Brain microvascular endothelial cell (primary cell): ENCODE measurements around the gene RGSL1.

Source experiments
- DNase-seq: peaks from one replicate; pipeline ENCODE4 v3.0.0-alpha.2; 2020
- H3K27ac ChIP-seq: fragments of 250-450 bp; sonication (Bioruptor Pico); 2 replicates; pipeline ENCODE4 v1.5.1; 2020; ENCODE audit warnings: mild to moderate bottlenecking, moderate library complexity
- H3K27me3 ChIP-seq: fragments of 250-450 bp; sonication (Bioruptor Pico); replicated peaks from 2 replicates; pipeline ENCODE4 v1.5.1; 2020; ENCODE audit warnings: mild to moderate bottlenecking
- H3K36me3 ChIP-seq: fragments of 250-450 bp; sonication (Bioruptor Pico); replicated peaks from 2 replicates; pipeline ENCODE4 v1.5.1; 2020; ENCODE audit warnings: mild to moderate bottlenecking
- H3K4me3 ChIP-seq: 2 replicates; pipeline ENCODE4 v1.5.1; 2011; ENCODE audit warnings: low read depth, mild to moderate bottlenecking, control low read depth, low read length, moderate library complexity
- CTCF ChIP-seq: IDR thresholded peaks from 2 replicates; pipeline ENCODE4 v1.5.1; 2011; ENCODE audit warnings: low read depth, mild to moderate bottlenecking, moderate library complexity, low read length, control low read depth, inconsistent platforms; ENCODE audit errors: missing control alignments
- in situ Hi-C: cut with HindIII; loops from 2 replicates; pipeline ENCODE4 v1.10.0; 2017; ENCODE audit warnings: low sequenced_read_pairs, low pct_ligation_motif_present

The RGSL1 gene

GRCh38 chr1:182447660-182448059 is 2.3 kb upstream of the RGSL1 start:
- Histone ChIP-seq H3K4me3 (no peak overlapping the region), H3K27me3 (no peaks in the 10 kb centered on the region), H3K36me3 (no peaks in the 10 kb centered on the region), H3K27ac (no peak overlapping the region)
- no peak for TF ChIP-seq CTCF
- in situ Hi-C loops = no loop called here
- no peak for DNase-seq

- TF ChIP-seq CTCF = no peak
- no peaks in the 10 kb centered on the region for H3K27me3 ChIP-seq
- no peak overlapping the region for H3K27ac ChIP-seq
- H3K4me3 ChIP-seq = no peak overlapping the region
- DNase-seq = no peak
- no peaks in the 10 kb centered on the region for H3K36me3 ChIP-seq
- in situ Hi-C loops = no loop called here
Observed at GRCh38 chr1:182453631-182454030, 3.7 kb downstream of the RGSL1 start.

DNA sequence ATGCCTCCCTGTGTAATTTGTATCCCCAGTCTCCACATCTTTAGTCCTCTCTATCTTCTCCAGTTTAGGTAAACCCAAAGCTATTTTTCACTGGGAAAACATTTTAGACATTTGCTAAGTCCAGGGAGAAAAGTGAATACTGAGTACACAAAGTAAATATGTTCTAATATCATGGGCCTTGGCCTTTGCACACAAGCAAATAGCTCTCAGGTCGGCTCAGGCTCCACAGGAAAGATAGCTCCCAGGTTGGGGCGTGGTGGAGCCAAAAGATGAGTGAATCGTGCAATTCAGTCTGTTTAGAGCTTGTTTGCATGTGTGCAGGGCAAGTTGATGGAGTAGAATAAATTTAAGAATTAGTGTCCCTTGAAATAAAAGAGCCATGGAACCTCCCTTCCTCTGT is 7.9 kb downstream of the RGSL1 start:
- no peak overlapping the region for H3K4me3 ChIP-seq
- in situ Hi-C loops = no loop called here
- no peak for TF ChIP-seq CTCF

DNA sequence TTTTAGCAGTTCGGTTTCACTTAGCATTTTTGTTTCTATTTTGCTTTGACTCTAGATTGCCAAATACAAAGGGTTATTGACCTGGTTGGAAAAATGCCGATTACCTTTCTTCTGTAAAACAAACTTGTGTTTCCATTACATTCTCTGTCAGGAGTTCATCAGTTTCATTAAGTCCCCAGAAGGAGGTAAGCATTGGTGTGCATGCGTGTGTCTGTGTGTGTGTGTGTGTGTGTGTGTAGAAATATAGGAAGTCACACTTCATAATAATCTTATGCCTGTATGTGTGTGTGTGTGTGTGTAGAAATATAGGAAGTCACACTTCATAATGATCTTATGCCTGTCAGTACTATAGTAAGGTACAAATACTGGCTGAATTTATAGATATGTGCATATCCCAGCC is 10.0 kb downstream of the RGSL1 start:
- no peak overlapping the region for H3K27ac ChIP-seq
- no peaks in the 10 kb centered on the region for H3K36me3 ChIP-seq
- in situ Hi-C loops = no loop called here
- DNase-seq = no peak
- TF ChIP-seq CTCF = no peak
- H3K27me3 ChIP-seq = no peaks in the 10 kb centered on the region
- H3K4me3 ChIP-seq = no peak overlapping the region

More for the DNA sequence above, 7.9 kb downstream of the RGSL1 start:
- H3K27ac ChIP-seq = no peak overlapping the region
- no peak for DNase-seq
- no peaks in the 10 kb centered on the region for H3K36me3 ChIP-seq
- no peaks in the 10 kb centered on the region for H3K27me3 ChIP-seq

DNA sequence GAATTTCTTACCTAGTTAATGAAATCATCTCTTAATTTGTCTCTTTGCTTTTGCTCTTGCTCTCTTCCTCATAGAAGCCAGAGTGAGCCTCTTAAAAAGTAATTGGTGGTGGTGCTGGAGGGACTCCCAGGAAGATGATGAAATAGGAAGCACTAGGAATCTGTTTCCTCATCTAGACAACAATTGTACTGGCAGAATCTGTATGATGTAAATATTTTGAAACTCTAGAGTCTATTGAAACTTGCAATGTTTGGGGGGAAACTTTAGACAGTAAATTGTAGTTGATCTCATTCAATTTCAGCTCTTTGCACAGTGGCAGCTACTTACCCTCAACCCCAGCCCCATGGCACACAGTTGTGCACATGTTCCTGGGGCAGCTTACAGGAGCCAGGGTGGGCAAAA is 10.6 kb downstream of the RGSL1 start:
- TF ChIP-seq CTCF = no peak
- in situ Hi-C loops = no loop called here
- Histone ChIP-seq H3K4me3 (no peak overlapping the region), H3K27me3 (no peaks in the 10 kb centered on the region), H3K27ac (no peak overlapping the region), H3K36me3 (no peaks in the 10 kb centered on the region)
- no peak for DNase-seq

DNA sequence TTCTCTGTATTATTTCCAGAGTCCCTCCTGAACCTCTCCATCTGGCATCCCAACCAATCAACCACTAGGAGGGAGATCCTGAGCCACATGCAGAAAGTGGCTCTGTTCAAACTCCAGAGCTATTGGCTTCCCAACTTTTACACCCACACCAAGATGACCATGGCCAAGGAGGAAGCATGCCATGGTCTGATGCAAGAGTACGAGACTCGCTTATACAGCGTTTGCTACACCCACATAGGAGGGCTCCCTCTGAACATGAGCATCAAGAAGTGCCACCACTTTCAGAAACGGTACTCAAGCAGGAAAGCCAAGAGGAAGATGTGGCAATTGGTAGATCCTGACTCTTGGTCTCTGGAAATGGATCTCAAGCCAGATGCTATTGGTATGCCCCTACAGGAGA is 23.6 kb downstream of the RGSL1 start:
- no peak for TF ChIP-seq CTCF
- Histone ChIP-seq H3K27me3 (no peaks in the 10 kb centered on the region), H3K36me3 (no peaks in the 10 kb centered on the region), H3K4me3 (no peak overlapping the region), H3K27ac (no peak overlapping the region)
- DNase-seq = no peak
- in situ Hi-C loops = no loop called here
